ENCODE data around the gene PLEKHG4. TPM values are rescaled to one million over a fixed set of nuclear protein-coding genes. Genes with fewer than 3 reads are reported as not detected.

The PLEKHG4 gene
- total and polyA plus RNA-seq, 9 donors: 5.1 to 38.6 (median 27.6) TPM

GRCh38 chr16:67302076-67302475, 22.7 kb downstream of the PLEKHG4 start:
- Histone ChIP-seq H3K9me3 (no peaks in the 10 kb centered on the region), H3K36me3 (no peaks in the 10 kb centered on the region), H3K4me3 (no peak overlapping the region), H3K4me1 (ENCODE audit: insufficient read depth) (no peaks in the 10 kb centered on the region), H3K27me3 (no peaks in the 10 kb centered on the region), H3K27ac (peak overlapping the region; percentile 17 to 28)
- peak in 1 of 5 donors; percentile 48 for DNase-seq
- WGBS, 3 donors: 40 to 50% (median 49%) methylated on average over 7 of the region's 7 CpGs
- intact Hi-C loops (cut with DNase I): no loop called here
- no peak for TF ChIP-seq POLR2A (IDR thresholded peaks at IDR 0.05)
- TF ChIP-seq CTCF (IDR thresholded peaks at IDR 0.05): no peak
- TF ChIP-seq EP300 (IDR thresholded peaks at IDR 0.05): no peak

GRCh38 chr16:67302970-67303369, 23.6 kb downstream of the PLEKHG4 start:
- DNase-seq: no peak
- Histone ChIP-seq H3K36me3 (no peaks in the 10 kb centered on the region), H3K27me3 (no peaks in the 10 kb centered on the region), H3K4me3 (no peak overlapping the region), H3K9me3 (no peaks in the 10 kb centered on the region), H3K4me1 (ENCODE audit: insufficient read depth) (no peaks in the 10 kb centered on the region), H3K27ac (no peak overlapping the region)
- 82 to 91% (median 86%) methylated on average over 8 of the region's 8 CpGs for WGBS, 3 donors
- intact Hi-C loops (cut with DNase I): no loop called here
- TF ChIP-seq EP300 (IDR thresholded peaks at IDR 0.05): no peak
- no peak for TF ChIP-seq POLR2A (IDR thresholded peaks at IDR 0.05)
- no peak for TF ChIP-seq CTCF (IDR thresholded peaks at IDR 0.05)

- 80 to 83% (median 82%) methylated on average over 1 of the region's 1 CpG for WGBS, 3 donors
Observed at GRCh38 chr16:67304020-67304419, 24.7 kb downstream of the PLEKHG4 start.

GRCh38 chr16:67305216-67306071, 26.1 kb downstream of the PLEKHG4 start:
- no peaks in the 10 kb centered on the region for H3K9me3 ChIP-seq
- H3K4me1 ChIP-seq (ENCODE audit: insufficient read depth): no peaks in the 10 kb centered on the region
- no peak overlapping the region for H3K27ac ChIP-seq
- H3K4me3 ChIP-seq: no peak overlapping the region
- no peak for DNase-seq
- no peaks in the 10 kb centered on the region for H3K27me3 ChIP-seq
- WGBS, 3 donors: 85 to 88% (median 88%) methylated on average over 13 of the region's 13 CpGs
- H3K36me3 ChIP-seq: no peaks in the 10 kb centered on the region
- TF ChIP-seq EP300 (IDR thresholded peaks at IDR 0.05): no peak
- no peak for TF ChIP-seq POLR2A (IDR thresholded peaks at IDR 0.05)
- no peak for TF ChIP-seq CTCF (IDR thresholded peaks at IDR 0.05)
- intact Hi-C loops (cut with DNase I): no loop called here

More at GRCh38 chr16:67304020-67304419, 24.7 kb downstream of the PLEKHG4 start:
- TF ChIP-seq CTCF (IDR thresholded peaks at IDR 0.05) (no peak), EP300 (IDR thresholded peaks at IDR 0.05) (no peak), POLR2A (IDR thresholded peaks at IDR 0.05) (no peak)
- DNase-seq: no peak
- intact Hi-C loops (cut with DNase I): no loop called here
- Histone ChIP-seq H3K27ac (no peak overlapping the region), H3K27me3 (no peaks in the 10 kb centered on the region), H3K4me3 (no peak overlapping the region), H3K4me1 (ENCODE audit: insufficient read depth) (no peaks in the 10 kb centered on the region), H3K9me3 (no peaks in the 10 kb centered on the region), H3K36me3 (no peaks in the 10 kb centered on the region)

All from ovary (tissue), 9 donors.